NCI-H2107 treated with DMSO at 0.1 percent for 48 hours (cell line): ENCODE data around the gene ERRFI1.

ENCODE experiments used
- DNase-seq: peaks from one replicate; lab custom pipeline; 2025; ENCODE audit not compliant: unreplicated experiment; lab: John Stamatoyannopoulos, UW

The ERRFI1 gene

DNA sequence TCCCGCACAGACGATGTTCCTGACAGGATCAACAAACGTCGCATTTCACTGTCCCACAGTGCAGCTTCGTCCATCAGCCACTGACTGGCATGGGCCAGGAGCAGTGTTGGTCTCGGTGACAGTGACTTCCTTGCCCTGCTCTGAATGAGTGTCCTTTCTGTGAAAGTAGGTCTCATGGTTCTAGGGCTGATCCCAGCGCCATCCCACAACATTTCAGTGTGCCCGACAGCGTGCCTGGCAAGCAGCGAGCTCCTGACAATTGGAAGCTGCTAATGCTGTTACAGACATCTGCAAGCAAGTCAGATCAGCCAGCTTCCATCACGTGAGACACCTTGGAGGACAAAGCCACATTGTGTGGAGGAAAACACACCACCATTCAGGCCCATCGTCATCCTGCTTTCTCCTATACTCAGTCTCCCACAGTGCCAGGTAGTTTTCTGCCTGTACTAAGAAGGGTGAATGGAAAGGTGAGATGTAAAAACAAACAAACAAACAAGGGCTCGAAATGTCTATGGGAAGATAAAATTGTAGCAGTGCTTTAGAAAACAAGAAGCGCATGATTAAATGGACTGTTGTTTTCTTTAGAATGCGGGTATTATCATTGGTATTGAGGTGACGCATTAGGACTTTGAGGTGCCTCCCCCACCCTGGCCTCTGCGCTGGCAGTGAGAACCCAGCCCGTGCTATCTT, 21.9 kb downstream of the ERRFI1 start:
- DNase-seq = no peak

GRCh38 chr1:8003438-8004112, 22.5 kb downstream of the ERRFI1 start:
- DNase-seq = no peak

- DNase-seq = no peak
These were observed 23.2 kb downstream of the ERRFI1 start for GRCh38 chr1:8002921-8003320.

- no peak for DNase-seq
These were observed 23.7 kb downstream of the ERRFI1 start for GRCh38 chr1:8002329-8002910.

GRCh38 chr1:7995437-7995836, 30.7 kb downstream of the ERRFI1 start:
- no peak for DNase-seq

DNA sequence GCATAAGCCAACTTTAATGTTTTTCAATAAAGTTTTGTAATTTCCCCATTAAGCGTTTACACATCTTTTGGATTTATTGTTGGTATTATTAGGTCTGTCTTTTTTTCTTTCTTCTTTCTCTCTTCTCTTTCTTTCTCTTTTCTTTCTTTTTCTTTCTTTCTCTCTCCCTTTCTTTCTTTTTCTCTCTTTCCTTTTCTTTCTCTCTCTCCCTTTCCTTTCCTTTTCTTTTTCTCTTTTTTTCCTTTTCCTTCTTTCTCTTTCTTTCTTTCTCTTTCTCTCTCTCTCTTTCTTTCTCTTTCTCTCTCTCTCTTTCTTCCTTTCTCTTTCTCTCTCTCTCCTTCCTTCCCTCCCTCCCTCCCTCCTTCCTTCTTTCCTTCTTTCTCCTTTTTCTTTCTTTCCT, 31.3 kb downstream of the ERRFI1 start:
- no peak for DNase-seq

DNA sequence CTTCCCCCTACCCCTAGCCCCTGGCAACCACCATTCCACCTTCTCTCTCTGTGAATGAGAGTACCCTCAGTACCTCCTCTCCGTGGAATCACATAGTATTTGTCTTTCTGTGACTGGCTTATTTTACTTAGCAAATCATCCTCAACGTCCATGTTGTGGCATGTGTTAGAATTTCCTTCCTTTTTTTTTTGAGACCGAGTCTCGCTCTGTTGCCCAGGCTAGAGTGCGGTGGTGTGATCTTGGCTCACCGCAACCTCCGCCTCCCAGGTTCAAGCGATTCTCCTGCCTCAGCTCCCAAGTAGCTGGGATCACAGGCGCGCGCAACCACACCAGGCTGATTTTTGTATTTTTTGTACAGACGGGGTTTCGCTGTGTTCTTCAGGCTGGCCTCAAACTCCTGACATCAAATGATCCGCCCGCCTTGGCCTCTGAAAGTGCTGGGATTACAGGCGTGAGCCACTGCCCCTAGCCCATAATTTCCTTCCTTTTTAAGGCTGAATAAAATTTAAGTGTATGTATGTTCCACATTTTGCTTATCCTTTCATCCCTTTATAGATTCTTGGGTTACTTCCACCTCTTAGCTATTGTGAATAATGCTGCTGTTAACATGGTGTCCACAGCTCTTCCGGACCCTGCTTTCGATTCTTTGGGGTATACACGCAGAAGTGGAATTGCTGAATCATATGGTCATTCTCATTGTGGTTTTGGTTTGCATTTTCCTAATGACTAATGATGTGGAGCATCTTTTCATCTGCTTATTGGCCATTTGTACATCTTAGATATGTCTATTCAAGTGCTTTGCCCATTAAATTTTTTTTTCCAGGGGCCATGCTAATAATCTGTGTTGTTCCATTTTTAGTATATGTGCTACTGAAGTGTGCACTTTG, 32.3 kb downstream of the ERRFI1 start:
- no peak for DNase-seq

DNA sequence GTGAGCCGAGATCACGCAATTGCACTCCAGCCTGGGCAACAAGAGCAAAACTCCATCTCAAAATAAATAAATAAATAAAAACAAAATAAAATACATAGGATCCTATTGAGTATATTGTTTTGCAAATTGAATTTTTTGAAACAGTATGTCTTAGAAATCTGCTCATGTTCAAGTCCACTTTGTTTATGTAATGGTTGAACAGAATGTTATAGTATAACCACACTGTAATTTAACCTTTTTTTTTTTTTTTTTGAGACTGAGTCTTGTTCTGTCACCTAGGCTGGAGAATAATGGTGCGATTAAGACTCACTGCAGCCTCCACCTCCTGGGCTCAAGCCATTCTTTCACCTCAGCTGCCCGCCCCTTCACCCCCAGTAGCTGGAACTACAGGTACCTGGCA, 33.2 kb downstream of the ERRFI1 start:
- no peak for DNase-seq

DNA sequence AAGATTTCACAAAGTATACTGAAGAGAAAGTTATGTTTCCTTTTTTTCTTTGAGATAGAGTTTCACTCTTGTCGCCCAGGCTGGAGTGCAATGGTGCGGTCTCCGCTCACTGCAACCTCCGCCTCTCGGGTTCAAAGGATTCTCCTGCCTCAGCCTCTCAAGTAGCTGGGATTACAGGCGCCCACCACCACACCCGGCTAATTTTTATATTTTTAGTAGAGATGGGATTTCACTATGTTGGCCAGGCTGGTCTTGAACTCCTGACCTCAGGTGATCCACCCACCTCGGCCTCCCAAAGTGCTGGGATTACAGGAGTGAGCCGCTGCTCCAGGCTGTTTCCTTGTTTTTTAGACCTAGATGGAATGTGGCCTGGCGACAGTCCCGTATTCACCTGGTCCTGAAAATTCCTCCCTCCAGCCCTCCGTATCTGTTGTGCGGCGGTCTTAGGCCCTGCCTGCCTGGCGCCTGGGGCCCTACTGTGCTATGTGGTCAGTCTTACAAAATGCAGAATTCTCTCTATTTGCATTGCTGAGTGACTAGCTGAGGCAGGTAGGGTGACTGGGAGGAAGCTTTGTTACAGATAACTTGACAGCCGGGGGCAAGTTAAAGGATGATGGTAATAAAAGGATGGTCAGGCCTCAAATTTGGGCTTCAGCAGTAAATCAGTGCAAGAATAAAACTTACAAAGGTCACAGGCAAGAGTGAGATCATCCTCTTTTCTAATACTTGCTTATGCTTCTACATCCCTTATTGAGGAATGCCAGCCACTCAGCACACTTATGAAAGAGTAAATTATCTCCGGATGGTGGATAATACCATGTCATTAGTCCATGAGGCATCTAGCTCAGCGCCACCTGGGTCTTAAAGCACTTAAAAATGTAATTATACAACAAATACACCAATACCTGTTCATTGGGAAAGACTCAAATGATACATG, 34.3 kb downstream of the ERRFI1 start:
- DNase-seq = no peak

- DNase-seq = no peak
These were observed 36.2 kb downstream of the ERRFI1 start for GRCh38 chr1:7989762-7990428.

- no peak for DNase-seq
These were observed 37.5 kb downstream of the ERRFI1 start for GRCh38 chr1:7988576-7988975.

DNA sequence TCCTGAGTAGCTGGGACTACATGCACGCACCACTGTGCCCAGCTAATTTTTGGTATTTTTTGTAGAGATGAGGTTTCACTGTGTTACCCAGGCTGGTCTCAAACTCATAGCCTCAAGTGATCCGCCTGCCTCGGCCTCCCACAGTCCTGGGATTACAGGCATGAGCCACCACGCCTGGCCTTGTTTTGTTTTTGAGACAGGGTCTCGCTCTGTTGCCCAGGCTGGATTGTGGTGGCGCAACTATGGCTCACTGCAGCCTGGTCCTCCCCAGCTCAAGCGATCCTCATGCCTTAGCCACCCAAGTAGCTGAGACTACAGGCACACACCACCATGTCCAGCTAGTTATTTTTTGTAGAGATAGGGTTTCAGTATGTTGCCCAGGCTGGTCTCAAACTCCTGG, 38.6 kb downstream of the ERRFI1 start:
- no peak for DNase-seq

DNA sequence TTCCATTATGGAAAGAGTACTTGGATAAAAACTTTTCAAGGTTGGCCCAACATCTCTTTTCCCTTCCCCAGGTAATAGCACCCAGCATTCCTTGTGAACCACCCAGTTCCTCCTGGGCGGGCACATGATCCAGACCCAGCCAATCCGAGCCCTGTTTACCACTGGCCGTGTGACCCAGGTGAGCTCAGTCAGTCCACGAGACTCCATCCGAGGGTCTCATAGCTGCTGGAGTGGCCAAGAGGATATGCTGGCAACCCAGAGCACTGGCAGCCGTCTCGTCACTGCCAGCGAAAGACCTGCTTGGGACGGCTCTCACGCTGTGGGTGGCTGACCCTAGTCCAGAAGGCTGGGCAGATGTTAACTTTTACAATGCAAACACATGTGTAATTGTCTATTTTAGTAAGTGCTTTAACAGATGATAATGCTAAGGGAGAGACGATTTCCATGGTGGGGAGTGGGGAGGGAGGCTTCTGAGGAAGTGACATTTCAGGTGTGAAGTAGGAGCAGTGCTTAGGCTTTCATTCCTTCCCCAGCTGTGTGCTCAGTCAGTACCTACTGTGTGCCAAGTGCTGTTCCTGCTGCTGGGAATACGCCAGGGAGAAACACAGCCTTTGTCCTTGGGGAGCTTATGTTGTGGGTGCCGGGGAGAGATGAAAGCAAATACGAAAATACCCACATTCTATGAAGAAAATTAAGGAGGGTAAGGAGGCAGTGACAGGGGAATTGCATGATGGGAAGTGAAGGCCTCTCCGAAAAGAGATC, 40.1 kb downstream of the ERRFI1 start:
- DNase-seq = no peak

DNA sequence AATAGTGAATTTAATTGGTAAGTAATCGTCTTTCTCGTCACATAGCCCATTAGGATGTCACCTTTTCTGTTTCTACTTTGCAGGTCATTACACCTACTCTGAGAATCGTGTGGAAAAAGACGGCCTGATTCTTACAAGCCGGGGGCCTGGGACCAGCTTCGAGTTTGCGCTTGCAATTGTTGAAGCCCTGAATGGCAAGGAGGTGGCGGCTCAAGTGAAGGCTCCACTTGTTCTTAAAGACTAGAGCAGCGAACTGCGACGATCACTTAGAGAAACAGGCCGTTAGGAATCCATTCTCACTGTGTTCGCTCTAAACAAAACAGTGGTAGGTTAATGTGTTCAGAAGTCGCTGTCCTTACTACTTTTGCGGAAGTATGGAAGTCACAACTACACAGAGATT, 41.3 kb downstream of the ERRFI1 start:
- DNase-seq = no peak

- DNase-seq = no peak
These were observed 42.9 kb downstream of the ERRFI1 start for GRCh38 chr1:7983086-7983778.

GRCh38 chr1:7980984-7981383, 45.1 kb downstream of the ERRFI1 start:
- DNase-seq = no peak

DNA sequence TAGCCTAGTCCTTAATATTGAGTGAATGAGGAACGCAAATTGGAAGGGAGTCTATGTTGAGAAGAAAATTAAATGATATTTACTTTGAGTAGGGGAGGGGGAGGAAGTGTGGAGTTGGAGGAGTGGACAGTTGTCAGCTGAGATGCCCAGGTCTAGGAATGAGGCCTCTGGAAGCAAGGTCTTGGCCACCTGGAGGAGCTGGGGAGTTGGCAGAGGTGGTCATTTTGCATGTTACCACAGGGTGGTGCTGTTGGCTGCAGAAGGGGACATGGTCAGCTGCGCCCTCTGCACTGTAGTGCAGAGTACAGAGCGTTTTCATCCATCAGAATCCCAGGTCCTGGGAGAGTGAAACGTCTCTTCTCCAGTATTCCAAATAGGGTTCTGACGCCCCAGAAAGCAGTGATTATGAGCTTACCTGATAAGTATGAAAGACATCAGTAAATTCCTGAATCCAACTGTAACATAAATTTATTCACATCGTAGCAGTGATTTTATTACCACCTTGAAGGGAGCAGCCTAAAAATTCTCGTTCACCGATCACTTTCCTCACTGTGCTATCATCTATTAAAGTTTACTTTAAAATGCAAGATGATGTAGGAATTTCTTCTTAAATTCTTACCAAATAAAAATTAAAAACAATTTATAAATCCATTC, 50.8 kb downstream of the ERRFI1 start:
- no peak for DNase-seq

DNA sequence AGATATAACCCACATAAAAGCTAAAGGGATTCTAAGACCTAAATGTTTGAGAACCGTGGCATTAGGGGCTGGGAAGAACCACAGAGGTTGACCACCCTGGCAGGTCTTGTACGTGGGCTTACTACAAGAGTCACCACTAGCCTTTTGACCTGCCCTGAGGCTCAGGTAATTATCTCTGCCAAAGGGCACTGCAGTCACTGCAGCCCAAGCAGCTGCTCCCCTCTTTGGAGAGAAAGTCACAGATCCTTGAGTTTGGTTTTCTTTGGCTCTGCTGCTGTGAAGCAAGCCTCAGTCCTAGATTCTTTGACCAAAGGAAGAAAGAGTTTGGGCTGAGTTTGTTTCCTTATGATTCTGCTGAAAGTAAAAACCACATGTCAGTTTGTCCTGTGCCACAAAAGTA, 53.0 kb downstream of the ERRFI1 start:
- no peak for DNase-seq
